Measurements from ENCODE around the gene GDF2. TPM values are rescaled to one million over a fixed set of nuclear protein-coding genes. Genes with fewer than 3 reads are reported as not detected.

Gene GDF2
- total RNA-seq, 1 donor from 2014 or later, result not detected

GRCh38 chr10:47278720-47279119 lies 43.5 kb upstream of the GDF2 start:
- ATAC-seq (peak in 1 of 2 donors; percentile 20), DNase-seq (no peak)
- Histone ChIP-seq H3K4me3 (no peak overlapping the region), H3K9me3 (no peaks in the 10 kb centered on the region), H3K27ac (no peak overlapping the region), H3K36me3 (no peaks in the 10 kb centered on the region), H3K27me3 (ENCODE audit: low read depth) (no peaks in the 10 kb centered on the region), H3K4me1 (no peaks in the 10 kb centered on the region)
- intact Hi-C loops (cut with DNase I), result no loop called here
- TF ChIP-seq CTCF (IDR thresholded peaks at IDR 0.05), result no peak

GRCh38 chr10:47279276-47279675 lies 43.0 kb upstream of the GDF2 start:
- Histone ChIP-seq H3K27me3 (ENCODE audit: low read depth) (no peaks in the 10 kb centered on the region), H3K27ac (no peak overlapping the region), H3K36me3 (no peaks in the 10 kb centered on the region), H3K4me1 (no peaks in the 10 kb centered on the region), H3K4me3 (no peak overlapping the region), H3K9me3 (no peaks in the 10 kb centered on the region)
- intact Hi-C loops (cut with DNase I), result no loop called here
- ATAC-seq, result no peak
- DNase-seq, result no peak
- no peak for TF ChIP-seq CTCF (IDR thresholded peaks at IDR 0.05)

- Histone ChIP-seq H3K27me3 (ENCODE audit: low read depth) (no peaks in the 10 kb centered on the region), H3K4me1 (no peaks in the 10 kb centered on the region), H3K9me3 (no peaks in the 10 kb centered on the region), H3K4me3 (no peak overlapping the region), H3K27ac (no peak overlapping the region), H3K36me3 (no peaks in the 10 kb centered on the region)
- intact Hi-C loops (cut with DNase I), result no loop called here
- ATAC-seq, result no peak
- TF ChIP-seq CTCF (IDR thresholded peaks at IDR 0.05), result no peak
- no peak for DNase-seq
These were observed 40.1 kb upstream of the GDF2 start for GRCh38 chr10:47282005-47282656.

- Histone ChIP-seq H3K4me3 (no peak overlapping the region), H3K4me1 (no peaks in the 10 kb centered on the region), H3K36me3 (no peaks in the 10 kb centered on the region), H3K27ac (no peak overlapping the region), H3K27me3 (ENCODE audit: low read depth) (no peaks in the 10 kb centered on the region), H3K9me3 (no peaks in the 10 kb centered on the region)
- intact Hi-C loops (cut with DNase I), result no loop called here
- ATAC-seq, result no peak
- TF ChIP-seq CTCF (IDR thresholded peaks at IDR 0.05), result no peak
- no peak for DNase-seq
These were observed 39.6 kb upstream of the GDF2 start for GRCh38 chr10:47282657-47283018.

GRCh38 chr10:47283101-47283630 lies 39.1 kb upstream of the GDF2 start:
- intact Hi-C loops (cut with DNase I), result no loop called here
- ATAC-seq, result no peak
- no peak for DNase-seq

More at GRCh38 chr10:47283101-47283630, 39.1 kb upstream of the GDF2 start:
- Histone ChIP-seq H3K4me1 (no peaks in the 10 kb centered on the region), H3K4me3 (no peak overlapping the region), H3K9me3 (no peaks in the 10 kb centered on the region), H3K27ac (no peak overlapping the region), H3K27me3 (ENCODE audit: low read depth) (no peaks in the 10 kb centered on the region), H3K36me3 (no peaks in the 10 kb centered on the region)
- TF ChIP-seq CTCF (IDR thresholded peaks at IDR 0.05), result no peak
